Measurements from ENCODE around the gene SMIM35.

SMIM35 gene

GRCh38 chr11:118109231-118109630 lies 22.5 kb upstream of the SMIM35 start:
- FAIRE-seq: no peak
- DNase-seq (ENCODE audit: low spot score): no peak

- DNase-seq (ENCODE audit: low spot score) (no peak), FAIRE-seq (no peak)
These were observed 21.8 kb upstream of the SMIM35 start for GRCh38 chr11:118108513-118108912.

- no peak for DNase-seq (ENCODE audit: low spot score)
- FAIRE-seq: no peak
These were observed 20.1 kb upstream of the SMIM35 start for GRCh38 chr11:118106789-118107335.

- DNase-seq (ENCODE audit: low spot score): no peak
- no peak for FAIRE-seq
These were observed 19.0 kb upstream of the SMIM35 start for GRCh38 chr11:118105657-118106305.

GRCh38 chr11:118104491-118104890 lies 17.7 kb upstream of the SMIM35 start:
- DNase-seq (ENCODE audit: low spot score): no peak
- FAIRE-seq: no peak

- FAIRE-seq (no peak), DNase-seq (ENCODE audit: low spot score) (no peak)
These were observed 16.0 kb upstream of the SMIM35 start for GRCh38 chr11:118102721-118103261.

GRCh38 chr11:118100691-118101232 lies 14.0 kb upstream of the SMIM35 start:
- FAIRE-seq: no peak
- DNase-seq (ENCODE audit: low spot score): no peak

- FAIRE-seq: no peak
- DNase-seq (ENCODE audit: low spot score): no peak
These were observed 13.2 kb upstream of the SMIM35 start for GRCh38 chr11:118099838-118100556.

GRCh38 chr11:118098996-118099837 lies 12.5 kb upstream of the SMIM35 start:
- no peak for DNase-seq (ENCODE audit: low spot score)
- no peak for FAIRE-seq

GRCh38 chr11:118095967-118096367 lies 9.2 kb upstream of the SMIM35 start:
- DNase-seq (ENCODE audit: low spot score): no peak
- no peak for FAIRE-seq

- FAIRE-seq: no peak
These were observed 8.7 kb upstream of the SMIM35 start for GRCh38 chr11:118095493-118095892.

GRCh38 chr11:118092907-118093571 lies 6.3 kb upstream of the SMIM35 start:
- FAIRE-seq: no peak
- DNase-seq (ENCODE audit: low spot score): no peak

More at GRCh38 chr11:118095493-118095892, 8.7 kb upstream of the SMIM35 start:
- no peak for DNase-seq (ENCODE audit: low spot score)

- FAIRE-seq: no peak
- DNase-seq (ENCODE audit: low spot score): no peak
These were observed 4.9 kb upstream of the SMIM35 start for GRCh38 chr11:118091690-118092089.

- FAIRE-seq (no peak), DNase-seq (ENCODE audit: low spot score) (no peak)
These were observed 3.9 kb upstream of the SMIM35 start for GRCh38 chr11:118090545-118091162.

GRCh38 chr11:118088531-118088930 lies 1.8 kb upstream of the SMIM35 start:
- no peak for DNase-seq (ENCODE audit: low spot score)
- no peak for FAIRE-seq

GRCh38 chr11:118087931-118088330 lies 1.2 kb upstream of the SMIM35 start:
- FAIRE-seq: no peak
- DNase-seq (ENCODE audit: low spot score): no peak

- no peak for FAIRE-seq
- DNase-seq (ENCODE audit: low spot score): no peak
These were observed 2.1 kb downstream of the SMIM35 start for GRCh38 chr11:118084656-118085055.

GRCh38 chr11:118084247-118084646 lies 2.5 kb downstream of the SMIM35 start:
- FAIRE-seq: no peak

GRCh38 chr11:118082880-118083552 lies 3.7 kb downstream of the SMIM35 start:
- no peak for DNase-seq (ENCODE audit: low spot score)
- no peak for FAIRE-seq

More at GRCh38 chr11:118084247-118084646, 2.5 kb downstream of the SMIM35 start:
- DNase-seq (ENCODE audit: low spot score): no peak

Data from RCC 7860 (cell line).